Stimulated activated CD8-positive, alpha-beta memory T cell treated with anti-CD3 and anti-CD28 coated beads, Interleukin-4, amount 100 ng/mL, for 4 hours (primary cell): ENCODE data around the gene KRTAP10-2.
"Not testable (repeated sequence)": the region's sequence is repeated elsewhere in the genome, so short reads cannot be mapped to it uniquely, and the experiment has no call there.

ENCODE experiments used
- DNase-seq, 2 donors: peaks; one replicate each; pipeline ENCODE4 v3.0.0-alpha.2; 2020; ENCODE audit warnings: low read depth in 2 of 2, low spot score in 1 of 2

The KRTAP10-2 gene

GRCh38 chr21:44568261-44568660 is 17.0 kb upstream of the KRTAP10-2 start:
- no peak for DNase-seq

- no peak for DNase-seq
Observed at GRCh38 chr21:44567481-44568171, 16.3 kb upstream of the KRTAP10-2 start.

- no peak for DNase-seq
Observed at GRCh38 chr21:44566403-44566802, 15.1 kb upstream of the KRTAP10-2 start.

DNA sequence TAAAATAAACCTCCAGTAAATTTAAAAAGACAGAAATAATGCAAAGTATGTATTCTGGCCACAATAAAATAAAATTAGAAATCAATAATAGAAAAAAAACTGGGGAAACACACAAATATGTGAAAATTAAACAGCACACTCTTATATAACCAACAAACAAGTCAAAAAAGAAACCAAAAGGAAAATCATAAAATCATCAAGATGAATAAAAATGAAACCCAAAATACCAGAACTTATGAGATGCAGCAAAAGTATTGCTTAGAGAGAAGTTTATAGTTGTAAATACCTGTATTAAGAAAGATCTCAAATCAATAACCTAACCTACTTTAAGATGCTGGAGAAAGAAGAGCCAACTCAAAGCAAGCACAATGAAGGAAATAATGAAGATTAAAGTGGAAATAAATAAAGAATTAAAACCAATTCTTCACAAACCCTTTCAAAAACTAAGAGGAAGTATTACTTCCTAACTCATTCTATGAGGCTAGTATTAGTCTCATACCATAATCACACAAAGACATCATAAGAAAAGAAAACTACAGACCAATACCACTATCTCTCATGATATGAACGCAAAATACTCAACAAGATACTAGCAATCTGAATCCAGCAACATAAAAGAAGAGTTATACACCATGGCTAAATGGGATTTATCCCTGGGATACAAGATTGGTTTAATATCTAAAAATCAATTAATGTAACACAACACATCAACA is 13.7 kb upstream of the KRTAP10-2 start:
- DNase-seq, result no peak

DNA sequence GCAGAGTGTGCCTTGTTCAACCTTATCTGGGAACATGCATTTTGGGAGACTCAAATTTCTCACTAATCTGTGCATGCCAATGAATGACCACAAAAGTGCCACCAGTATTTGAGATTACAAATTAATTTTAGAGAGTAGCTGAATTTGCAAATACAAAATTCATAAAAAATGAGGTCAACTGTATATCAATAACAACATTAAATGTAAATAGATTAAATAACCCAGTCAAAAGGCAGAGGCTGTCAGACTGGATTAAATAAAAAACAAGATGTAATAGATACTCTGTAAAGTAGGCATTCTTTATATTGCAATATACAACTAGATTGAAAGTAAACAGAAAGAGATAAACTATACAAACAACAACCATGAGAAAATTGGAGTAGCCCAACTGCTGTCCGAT is 12.8 kb upstream of the KRTAP10-2 start:
- DNase-seq, result no peak

DNA sequence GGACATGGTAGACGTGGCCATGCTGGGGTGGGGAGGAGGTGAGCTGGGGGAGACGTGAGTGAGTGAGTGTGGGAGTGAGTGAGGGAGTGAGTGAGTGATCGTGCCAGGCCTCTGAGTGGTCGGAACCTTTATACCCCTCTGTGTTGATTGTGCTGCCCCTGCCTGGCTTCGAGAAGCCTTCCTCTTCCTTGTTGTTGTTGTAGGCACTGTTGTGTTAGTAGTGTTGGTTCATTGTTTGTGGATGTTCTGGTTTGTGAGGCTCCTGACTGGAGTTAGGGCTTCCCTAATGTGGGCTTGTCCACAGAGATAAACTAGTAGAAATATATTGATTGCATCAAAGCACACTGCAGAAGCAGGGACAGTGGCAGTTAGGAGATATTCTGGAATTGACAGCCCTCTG is 7.4 kb upstream of the KRTAP10-2 start, which contains the start of gene KRTAP10-3:
KRTAP10-3 (minus strand) TSS at position 101 of the 400 bp plus-strand sequence; CDS start at position 21, 80 bp downstream.
- no peak for DNase-seq

DNA sequence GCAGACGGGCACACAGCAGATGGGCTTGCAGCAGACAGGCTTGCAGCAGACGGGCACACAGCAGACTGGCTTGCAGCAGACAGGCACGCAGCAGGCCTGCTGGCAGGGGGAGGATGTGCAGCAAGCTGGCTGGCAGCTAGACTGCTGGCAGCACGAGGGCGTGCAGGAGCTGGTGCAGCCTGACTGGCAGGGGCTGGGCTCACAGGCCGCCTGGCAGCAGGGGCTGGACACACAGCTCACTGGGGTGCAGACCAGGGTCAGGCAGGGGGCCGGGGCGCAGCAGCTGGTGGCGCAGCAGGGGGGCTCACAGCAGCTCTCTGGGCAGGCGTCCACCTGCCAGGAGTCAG is 7.0 kb upstream of the KRTAP10-2 start:
- DNase-seq, result not testable (repeated sequence)

DNA sequence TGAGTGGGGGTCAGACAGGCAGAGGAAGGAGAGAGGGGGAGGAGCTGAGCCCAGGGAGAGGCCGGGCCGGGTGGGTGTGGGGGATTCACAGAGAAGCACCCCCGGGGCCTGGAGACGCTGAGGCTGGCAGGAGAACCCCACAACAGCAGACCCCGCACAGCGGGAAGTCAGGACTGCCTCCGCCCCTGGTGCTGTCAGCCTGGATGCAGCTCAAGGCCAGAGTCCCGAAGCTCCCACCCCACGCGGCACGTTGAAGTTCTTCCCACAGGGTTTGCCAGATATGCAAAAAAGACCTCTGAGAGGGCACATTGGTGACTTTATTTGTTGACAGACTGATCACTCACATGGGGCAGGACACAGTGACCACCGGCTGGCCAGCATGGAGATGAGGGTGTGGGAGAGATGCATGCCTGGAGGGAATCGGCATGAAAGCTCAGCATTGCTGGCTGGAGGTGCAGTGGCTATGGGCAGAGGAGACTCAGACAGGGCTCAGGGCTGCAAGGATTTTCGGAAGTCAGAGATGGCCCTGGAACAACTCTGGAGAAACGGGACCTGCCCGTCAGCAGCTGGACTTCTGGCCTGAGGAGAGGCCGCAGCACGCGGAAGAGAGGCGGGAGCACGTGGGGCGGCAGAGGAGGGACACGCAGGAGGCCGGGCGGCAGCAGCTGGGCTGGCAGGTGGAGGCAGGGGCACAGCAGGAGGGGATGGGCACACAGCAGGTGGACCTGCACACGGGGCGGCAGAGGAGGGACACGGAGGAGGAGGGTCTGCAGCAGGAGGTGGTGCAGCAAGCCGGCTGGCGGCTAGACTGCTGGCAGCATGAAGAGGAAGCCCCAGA is 6.4 kb upstream of the KRTAP10-2 start:
- no peak for DNase-seq

DNA sequence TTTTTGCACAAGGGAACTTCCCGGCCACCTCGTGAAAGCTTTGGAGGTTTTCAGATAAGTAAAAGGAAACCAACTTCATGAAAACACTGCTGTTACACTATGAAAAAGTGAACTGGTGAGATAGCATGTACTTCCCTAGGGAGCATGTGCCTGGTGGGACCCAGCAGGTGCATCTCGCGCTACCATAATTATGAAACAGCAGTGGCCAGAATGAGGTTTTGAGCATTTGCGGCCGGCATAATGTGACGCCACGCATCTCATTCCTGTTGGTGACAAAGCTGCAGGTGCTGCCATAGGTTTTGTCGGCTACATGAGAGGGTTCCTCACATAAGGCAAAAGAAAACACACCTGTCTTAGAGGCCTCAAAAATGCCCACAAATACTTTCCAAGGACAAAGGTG is 5.6 kb upstream of the KRTAP10-2 start:
- DNase-seq, result no peak

- DNase-seq, result no peak
Observed at GRCh38 chr21:44555200-44555875, 4.0 kb upstream of the KRTAP10-2 start.

DNA sequence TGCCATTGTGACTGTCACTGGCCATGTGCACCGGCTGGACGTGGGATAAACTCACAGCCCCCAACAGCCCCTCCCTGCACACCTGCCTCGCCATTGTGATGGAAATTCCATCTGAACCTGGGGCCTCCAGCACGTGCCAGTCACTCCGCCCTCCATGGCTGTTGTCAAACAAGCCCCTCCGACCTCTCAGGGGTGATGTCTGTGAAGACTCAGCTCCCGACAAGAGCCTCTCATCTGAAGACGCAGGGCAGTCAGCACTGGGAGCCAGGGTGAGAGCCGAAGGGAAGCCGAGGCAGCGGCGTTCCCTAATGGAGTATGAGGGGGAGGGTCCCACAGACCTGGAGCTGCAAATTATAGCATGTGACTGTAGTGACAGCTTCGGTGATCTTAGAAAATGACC is 1.4 kb upstream of the KRTAP10-2 start:
- no peak for DNase-seq

DNA sequence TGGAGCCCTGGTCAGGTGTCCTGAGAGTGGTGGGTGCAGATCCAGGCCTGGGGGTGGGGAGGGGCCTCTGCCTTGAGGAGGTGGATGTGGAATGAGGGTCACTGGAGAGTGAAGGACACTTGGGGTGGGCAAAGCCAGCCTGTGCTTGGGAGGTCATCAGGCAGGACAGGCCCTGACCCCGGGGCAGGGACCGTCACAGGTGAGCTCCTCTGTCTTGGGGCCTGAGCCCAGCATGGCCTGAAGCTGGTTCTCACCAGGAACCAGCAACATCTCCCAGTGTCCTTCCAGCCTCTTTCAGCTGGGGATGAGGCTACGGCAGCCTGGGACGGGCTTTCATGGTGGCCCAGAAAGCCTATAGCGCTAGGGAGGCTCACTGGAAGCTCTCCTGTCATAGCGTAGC is 831 bp upstream of the KRTAP10-2 start:
- DNase-seq, result no peak

DNA sequence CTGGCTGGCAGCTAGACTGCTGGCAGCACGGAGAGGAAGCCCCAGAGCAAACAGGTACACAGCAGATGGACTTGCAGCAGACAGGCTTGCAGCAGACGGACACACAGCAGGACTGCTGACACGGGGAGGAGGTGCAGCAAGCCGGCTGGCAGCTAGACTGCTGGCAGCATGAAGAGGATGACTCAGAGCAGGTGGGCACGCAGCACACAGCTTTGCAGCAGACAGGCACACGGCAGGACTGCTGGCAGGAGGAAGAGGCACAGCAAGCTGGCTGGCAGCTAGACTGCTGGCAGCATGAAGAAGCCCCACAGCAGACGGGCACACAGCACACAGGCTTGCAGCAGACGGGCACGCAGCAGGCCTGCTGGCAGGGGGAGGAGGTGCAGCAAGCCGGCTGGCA is 498 bp downstream of the KRTAP10-2 start:
- DNase-seq, result no peak

GRCh38 chr21:44550285-44550684 is 1.0 kb downstream of the KRTAP10-2 start:
- DNase-seq, result not testable (repeated sequence)

GRCh38 chr21:44549525-44550211 is 1.6 kb downstream of the KRTAP10-2 start:
- DNase-seq, result no peak

DNA sequence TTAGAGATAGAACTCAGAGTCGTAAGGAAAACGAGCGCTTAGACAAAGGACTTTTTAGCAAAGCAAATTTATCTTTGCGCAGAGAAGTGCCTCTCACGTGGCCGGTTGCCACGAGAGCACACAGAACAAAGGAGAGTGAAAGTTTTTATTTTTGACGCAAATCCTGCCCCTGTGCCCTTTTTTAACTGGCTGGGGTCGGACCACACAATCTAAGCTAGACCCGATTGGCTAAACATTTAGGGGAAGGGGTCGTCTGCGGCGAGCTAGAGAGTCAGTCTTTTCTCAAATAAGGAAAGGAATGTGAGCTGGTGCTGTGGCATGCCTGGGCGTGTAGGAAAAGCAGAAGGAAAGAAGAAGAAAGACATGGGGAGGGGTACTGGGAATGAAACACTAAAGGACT is 2.4 kb downstream of the KRTAP10-2 start:
- DNase-seq, result no peak

- DNase-seq, result no peak
Observed at GRCh38 chr21:44548381-44548780, 2.9 kb downstream of the KRTAP10-2 start.

DNA sequence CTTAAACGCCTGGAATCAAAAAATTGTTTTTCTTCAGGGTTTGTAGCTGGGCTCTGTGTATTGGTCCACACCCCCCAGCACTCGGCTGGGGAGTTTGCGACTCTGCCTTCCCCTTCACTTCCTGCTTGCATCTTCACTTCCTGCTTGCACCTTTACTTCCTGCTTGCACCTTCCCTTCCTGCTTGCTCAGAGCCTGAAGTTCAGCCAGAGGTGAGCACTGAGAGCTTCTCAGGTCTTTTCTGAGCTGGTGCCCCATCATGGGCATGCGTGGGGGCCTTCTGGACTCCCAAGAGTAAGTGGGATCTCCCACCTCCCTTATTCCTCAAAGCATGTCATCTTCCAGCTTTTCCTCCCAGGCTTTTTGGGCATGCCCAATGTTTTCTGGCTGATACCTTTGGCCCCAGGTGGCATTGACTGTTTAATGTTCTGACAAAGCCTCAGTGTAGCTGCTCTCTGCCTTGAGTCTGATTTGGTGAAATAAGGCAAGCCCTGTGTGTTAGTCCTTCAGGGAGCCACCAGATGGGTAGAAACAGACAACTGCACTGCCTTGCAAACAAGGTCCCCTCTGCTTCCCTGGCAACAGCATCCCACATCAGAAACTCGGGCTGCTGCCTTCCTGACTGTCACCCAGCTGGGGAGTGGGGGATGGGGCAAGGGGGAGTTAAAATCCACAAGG is 3.5 kb downstream of the KRTAP10-2 start:
- DNase-seq, result no peak

GRCh38 chr21:44544566-44544965 is 6.7 kb downstream of the KRTAP10-2 start:
- DNase-seq, result no peak

DNA sequence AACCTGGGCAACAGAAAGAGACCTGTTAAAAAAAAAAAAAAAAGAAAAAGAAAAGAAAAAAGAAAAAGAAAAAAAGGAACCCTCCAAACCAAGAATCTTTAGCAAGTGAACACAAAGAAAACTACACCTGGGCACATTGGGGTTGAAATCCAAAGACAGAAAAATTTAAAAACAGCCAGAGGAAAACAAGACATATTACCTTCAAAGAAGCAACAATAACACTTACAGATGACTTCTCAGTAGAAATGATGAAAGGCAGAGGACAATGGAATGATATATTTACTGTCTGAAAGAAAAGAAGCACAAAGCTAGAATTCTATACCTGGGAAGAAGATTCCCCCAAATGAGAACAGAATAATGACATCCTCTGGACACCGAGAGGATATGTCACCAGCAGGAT is 8.6 kb downstream of the KRTAP10-2 start:
- DNase-seq, result no peak
